IPS-18a (cell line): Measurements from ENCODE around the gene DBF4B.

Source experiments
- H3K27ac ChIP-seq: one replicate; pipeline ENCODE4 v1.5.1; 2013; ENCODE audit warnings: low read length
- H3K27me3 ChIP-seq: one replicate; pipeline ENCODE4 v1.6.1; 2013; ENCODE audit warnings: mild to moderate bottlenecking, low read length; ENCODE audit not compliant: control insufficient read depth, insufficient read depth
- H3K36me3 ChIP-seq: one replicate; pipeline ENCODE4 v1.6.1; 2013; ENCODE audit warnings: low read depth, low read length; ENCODE audit not compliant: control insufficient read depth
- H3K4me1 ChIP-seq: one replicate; pipeline ENCODE4 v1.6.1; 2013; ENCODE audit warnings: low read depth, low read length; ENCODE audit not compliant: control insufficient read depth
- H3K4me3 ChIP-seq: one replicate; pipeline ENCODE4 v1.5.1; 2013; ENCODE audit warnings: low read length
- H3K9ac ChIP-seq: one replicate; pipeline ENCODE4 v1.6.1; 2013; ENCODE audit warnings: mild to moderate bottlenecking, low read length, moderate library complexity
- H3K9me3 ChIP-seq: one replicate; pipeline ENCODE4 v1.6.1; 2013; ENCODE audit warnings: low read depth, low read length; ENCODE audit not compliant: control insufficient read depth

DBF4B gene

DNA sequence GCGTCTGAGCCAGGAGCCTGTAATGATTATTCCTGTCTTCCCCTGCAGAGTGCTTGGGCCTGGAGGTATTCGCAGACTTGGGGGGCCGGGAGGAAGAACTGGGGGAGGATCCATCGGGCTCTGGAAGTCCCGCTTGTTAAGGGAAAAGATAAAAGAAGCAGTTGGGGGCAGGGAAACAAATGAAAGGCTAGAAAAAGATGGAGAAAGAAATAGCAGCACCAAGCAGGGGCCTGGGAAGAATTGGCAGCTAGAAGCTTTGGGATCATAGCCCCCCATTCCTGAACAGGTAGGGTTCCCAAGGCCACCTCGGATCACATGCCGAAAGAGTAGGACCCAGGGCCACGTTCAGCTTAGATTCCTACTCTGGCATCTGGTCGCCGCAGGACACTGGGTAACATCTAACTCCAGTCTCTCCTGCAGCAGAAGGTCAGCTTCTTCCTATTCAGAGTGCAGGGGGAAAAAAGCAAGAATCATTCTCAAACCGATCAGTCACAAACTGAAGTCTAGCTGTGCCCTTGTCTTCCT lies 73.9 kb downstream of the DBF4B start:
- Histone ChIP-seq H3K9me3 (no peaks in the 10 kb centered on the region), H3K4me3 (no peak overlapping the region), H3K27ac (no peak overlapping the region), H3K27me3 (peaks cover under 1% of the 10 kb centered on the region), H3K36me3 (no peaks in the 10 kb centered on the region), H3K4me1 (peaks cover 17% of the 10 kb centered on the region), H3K9ac (no peak overlapping the region)

DNA sequence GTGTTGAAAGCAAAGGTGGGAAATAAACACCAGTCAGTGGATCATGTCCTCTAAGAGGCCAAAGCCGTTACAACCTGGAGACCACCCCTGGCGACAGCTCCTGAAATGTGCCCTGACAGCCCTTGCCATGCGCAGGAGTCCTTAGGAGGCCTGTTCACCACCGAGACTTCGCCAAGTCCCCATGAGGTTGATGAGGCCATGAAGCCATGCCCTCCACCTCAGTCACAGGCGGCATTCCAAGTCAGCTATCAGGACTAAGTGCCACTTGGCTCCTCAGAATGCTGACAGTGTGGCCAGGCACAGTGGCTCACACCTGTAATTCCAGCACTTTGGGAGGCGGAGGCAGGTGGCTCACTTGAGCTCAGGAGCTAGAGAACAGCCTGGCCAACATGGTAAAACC lies 77.5 kb downstream of the DBF4B start:
- Histone ChIP-seq H3K4me3 (no peak overlapping the region), H3K9me3 (no peaks in the 10 kb centered on the region), H3K27ac (no peak overlapping the region), H3K36me3 (no peaks in the 10 kb centered on the region), H3K9ac (no peak overlapping the region), H3K27me3 (no peaks in the 10 kb centered on the region), H3K4me1 (peaks cover 17% of the 10 kb centered on the region)

DNA sequence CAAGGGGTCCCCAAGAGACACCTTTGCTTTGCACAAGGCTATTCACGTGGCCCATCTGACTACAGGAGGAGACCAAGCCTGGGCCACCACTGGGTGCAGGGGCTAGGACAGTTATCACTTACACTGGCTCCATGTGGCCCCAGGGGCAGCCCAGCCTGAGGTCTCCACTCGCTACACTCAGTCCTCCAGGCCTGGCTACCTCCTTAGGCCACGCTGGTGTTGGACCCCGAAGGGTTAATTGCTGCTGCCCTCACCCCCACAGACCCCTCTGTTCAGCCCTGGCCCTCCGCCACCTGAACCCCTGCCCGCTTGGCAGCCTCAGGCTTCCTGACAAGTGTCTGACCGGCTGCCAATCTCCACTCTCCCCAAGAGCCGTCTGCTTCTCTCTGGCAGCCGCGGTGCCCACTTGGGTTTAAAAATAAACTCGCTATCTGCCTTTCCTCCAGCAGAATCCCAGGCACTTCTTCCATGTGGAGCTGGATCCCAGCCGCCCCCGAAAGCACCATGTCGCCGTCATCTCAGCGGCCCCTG lies 78.2 kb downstream of the DBF4B start:
- Histone ChIP-seq H3K4me3 (no peak overlapping the region), H3K36me3 (no peaks in the 10 kb centered on the region), H3K9me3 (no peaks in the 10 kb centered on the region), H3K9ac (no peak overlapping the region), H3K27ac (no peak overlapping the region), H3K27me3 (no peaks in the 10 kb centered on the region), H3K4me1 (peaks cover 10% of the 10 kb centered on the region)

DNA sequence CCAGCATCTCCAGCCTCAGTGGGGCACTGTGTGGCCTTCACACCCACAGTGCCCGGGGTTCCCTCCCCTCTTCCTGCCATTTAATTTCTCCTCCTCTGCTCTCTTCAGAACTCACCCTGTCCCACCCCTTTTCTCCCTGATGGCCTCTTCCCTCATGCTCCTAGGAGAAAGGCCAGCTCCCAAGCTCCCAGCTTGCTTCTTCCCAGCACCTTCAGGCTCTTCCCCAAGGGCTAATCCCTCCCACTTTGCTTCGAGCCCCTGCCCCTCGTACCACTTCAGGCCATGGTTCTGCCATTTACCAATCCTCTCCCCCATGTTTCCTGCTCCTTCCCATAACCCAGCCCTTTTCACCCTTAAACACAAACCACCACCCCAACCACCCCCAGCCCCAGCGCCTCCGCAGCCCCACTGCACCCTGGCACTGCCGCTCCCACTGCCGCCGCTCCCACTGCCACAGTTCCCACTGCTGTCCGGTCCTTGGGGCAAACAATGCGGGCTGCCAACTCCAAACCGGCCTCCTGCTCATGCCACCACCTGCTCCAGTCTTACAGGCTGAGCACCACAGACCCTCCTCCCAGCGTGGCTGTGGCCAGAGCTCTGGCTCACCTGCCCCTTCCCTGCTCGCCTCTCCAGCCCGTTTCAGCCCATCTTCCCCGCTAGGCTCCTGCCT lies 78.9 kb downstream of the DBF4B start:
- no peak overlapping the region for H3K27ac ChIP-seq
- H3K36me3 ChIP-seq = no peaks in the 10 kb centered on the region
- no peaks in the 10 kb centered on the region for H3K9me3 ChIP-seq
- H3K9ac ChIP-seq = no peak overlapping the region
- no peak overlapping the region for H3K4me3 ChIP-seq
- no peaks in the 10 kb centered on the region for H3K27me3 ChIP-seq
- peaks cover 2% of the 10 kb centered on the region for H3K4me1 ChIP-seq

DNA sequence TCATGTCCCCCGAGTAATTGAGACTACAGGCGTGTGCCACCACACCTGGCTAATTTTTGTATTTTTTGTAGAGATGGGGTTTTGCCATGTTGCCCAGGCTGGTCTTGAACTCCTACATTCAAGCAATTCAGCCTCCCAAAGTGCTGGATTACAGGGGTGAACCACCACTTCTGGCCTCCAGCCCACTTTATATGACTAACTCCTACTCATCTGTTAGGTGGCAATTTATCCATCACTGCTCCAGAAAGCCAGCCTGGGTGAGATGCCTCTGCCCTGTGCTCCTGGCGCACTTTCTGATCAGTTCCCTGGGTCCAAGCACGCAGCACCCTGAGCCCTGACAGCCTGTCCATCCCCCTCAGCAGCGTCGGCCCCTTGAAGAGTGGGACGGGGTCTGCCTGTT lies 79.7 kb downstream of the DBF4B start:
- Histone ChIP-seq H3K9me3 (no peaks in the 10 kb centered on the region), H3K27me3 (no peaks in the 10 kb centered on the region), H3K4me1 (no peaks in the 10 kb centered on the region), H3K9ac (no peak overlapping the region), H3K36me3 (no peaks in the 10 kb centered on the region), H3K4me3 (no peak overlapping the region), H3K27ac (no peak overlapping the region)

DNA sequence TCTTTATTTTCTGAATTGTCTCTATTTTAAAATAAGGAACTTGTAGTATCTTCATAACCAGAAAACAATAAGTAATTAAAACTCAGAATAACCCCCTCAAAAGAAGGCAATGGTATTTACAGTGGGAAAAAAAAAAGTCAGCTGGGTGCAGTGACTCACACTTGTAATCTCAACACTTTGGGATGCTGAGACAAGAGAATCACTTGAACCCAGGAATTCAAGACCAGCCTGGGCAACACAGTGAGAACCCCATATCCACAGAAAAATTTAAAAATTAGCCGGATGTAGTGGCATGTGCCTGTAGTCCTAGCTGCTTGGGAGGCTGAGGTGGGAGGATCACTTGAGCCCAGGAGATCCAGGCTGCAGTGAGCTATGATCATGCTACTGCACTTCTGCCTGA lies 83.8 kb downstream of the DBF4B start:
- no peaks in the 10 kb centered on the region for H3K27me3 ChIP-seq
- H3K4me3 ChIP-seq = no peak overlapping the region
- no peaks in the 10 kb centered on the region for H3K9me3 ChIP-seq
- no peak overlapping the region for H3K9ac ChIP-seq
- H3K4me1 ChIP-seq = no peaks in the 10 kb centered on the region
- H3K27ac ChIP-seq = no peak overlapping the region
- peaks cover under 1% of the 10 kb centered on the region for H3K36me3 ChIP-seq

DNA sequence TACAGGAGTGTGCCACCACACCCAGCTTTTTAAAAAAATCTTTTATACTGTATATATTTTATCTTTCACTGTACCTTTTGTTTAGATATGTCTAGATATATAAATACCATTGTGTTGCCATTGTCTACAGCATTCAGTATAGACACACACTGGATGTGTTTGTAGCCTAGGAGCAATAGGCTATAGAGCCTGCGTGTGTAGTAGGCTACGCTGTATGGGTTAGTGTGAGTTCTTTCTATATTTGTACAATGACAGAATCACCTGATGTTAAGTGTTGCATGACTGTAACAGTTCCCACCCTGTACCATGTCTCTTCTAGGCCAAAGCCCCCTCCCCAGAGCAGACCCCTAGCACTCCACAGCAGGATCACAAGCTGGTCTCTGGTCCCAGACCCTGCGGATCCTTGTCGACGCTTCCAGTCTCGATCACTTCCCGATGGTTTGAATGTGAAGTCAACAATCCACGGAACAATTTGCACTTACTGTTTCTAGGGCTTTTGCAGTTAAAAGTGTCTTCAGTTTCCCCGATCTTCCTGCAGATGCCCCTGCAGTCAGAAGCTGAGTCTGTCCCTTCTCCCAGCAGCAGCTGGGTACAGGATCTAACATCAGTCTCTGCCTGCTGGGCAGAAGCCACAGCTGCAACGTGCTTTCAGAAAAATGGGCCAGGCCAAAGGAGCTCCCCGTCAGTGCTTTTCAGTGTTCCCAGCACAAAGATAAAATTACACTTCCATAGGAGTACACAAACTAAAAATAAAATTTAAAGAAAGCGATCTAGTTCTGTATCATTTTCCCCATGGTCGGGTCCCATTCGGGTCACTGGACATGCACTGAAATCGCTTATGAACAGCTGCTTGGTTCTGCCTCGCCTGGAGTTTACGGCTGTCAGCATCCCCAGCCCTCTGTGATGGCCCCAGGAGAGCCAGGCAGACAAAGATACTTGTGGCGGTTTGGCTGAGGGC lies 85.7 kb downstream of the DBF4B start:
- H3K36me3 ChIP-seq = peaks cover 9% of the 10 kb centered on the region
- no peaks in the 10 kb centered on the region for H3K27me3 ChIP-seq
- no peak overlapping the region for H3K27ac ChIP-seq
- no peaks in the 10 kb centered on the region for H3K9me3 ChIP-seq
- H3K9ac ChIP-seq = no peak overlapping the region
- no peaks in the 10 kb centered on the region for H3K4me1 ChIP-seq
- no peak overlapping the region for H3K4me3 ChIP-seq

DNA sequence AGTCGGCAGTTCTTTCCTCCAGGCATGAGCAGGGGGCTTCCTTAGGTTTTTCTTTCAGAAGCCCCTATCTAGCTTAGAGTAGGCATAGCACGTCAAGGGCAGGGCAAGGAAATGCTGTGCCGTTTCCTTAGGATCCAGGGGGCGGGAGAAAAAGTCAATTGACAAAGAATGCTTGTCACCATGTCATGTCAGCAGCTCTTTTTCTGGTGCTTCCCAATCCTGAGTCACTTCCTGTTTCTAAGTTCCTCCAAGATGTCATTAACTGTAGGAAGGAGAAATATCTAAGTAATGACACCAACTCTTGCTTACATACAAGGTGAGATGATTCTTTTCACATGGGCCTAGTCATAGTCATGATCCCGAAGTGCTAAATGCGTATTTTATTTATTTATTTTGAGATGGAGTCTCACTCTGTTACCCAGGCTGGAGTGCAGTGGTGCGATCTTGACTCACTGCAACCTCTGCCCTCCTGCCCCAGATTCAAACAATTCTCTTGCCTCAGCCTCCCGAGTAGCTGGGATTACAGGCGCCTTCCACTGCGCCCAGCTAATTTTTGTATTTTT lies 86.5 kb downstream of the DBF4B start:
- no peak overlapping the region for H3K9ac ChIP-seq
- no peaks in the 10 kb centered on the region for H3K4me1 ChIP-seq

DNA sequence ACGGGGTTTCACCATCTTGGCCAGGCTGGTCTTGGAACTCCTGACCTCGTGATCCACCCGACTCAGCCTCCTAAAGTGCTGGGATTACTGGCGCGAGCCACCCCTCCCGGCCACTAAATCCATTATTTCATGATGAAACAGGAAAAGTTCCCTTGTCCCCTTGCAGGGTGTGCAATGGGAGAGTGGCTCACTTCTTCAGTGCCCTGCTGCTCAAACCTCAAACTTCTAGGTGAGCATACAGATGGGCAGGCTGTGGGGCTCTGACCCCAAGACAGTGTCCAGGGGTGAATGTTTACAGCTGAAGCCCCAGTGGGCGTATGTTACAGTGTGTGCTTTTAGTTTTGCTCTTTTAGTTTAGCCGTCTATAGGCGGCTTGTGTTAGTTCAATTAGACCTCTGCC lies 87.0 kb downstream of the DBF4B start:
- Histone ChIP-seq H3K4me3 (no peak overlapping the region), H3K27me3 (no peaks in the 10 kb centered on the region), H3K4me1 (no peaks in the 10 kb centered on the region), H3K9me3 (no peaks in the 10 kb centered on the region), H3K27ac (no peak overlapping the region), H3K9ac (no peak overlapping the region), H3K36me3 (peaks cover 16% of the 10 kb centered on the region)

More for the DNA sequence above, 86.5 kb downstream of the DBF4B start:
- H3K27ac ChIP-seq = no peak overlapping the region
- peaks cover 14% of the 10 kb centered on the region for H3K36me3 ChIP-seq
- no peak overlapping the region for H3K4me3 ChIP-seq
- no peaks in the 10 kb centered on the region for H3K27me3 ChIP-seq
- H3K9me3 ChIP-seq = no peaks in the 10 kb centered on the region

DNA sequence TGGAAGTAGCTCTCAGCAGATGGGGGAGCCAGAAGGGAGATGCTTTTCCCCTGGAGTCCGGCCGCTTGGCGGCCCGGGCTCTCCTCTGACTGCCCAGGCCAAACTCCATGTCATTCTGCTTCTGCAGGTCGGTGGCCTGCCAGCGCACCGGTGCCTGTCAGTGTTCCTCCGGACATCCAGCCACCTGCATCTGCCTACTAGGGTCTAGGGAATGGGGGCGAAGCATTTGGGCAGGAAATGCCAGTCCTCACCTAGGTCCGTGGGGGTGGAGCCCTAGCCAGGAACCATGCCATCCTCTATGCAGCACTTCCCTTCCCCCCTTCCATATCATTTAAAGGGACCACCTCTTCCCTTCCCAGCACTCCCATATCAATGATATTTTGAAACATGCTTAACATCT lies 87.5 kb downstream of the DBF4B start:
- H3K27me3 ChIP-seq = no peaks in the 10 kb centered on the region
- no peak overlapping the region for H3K9ac ChIP-seq
- H3K27ac ChIP-seq = no peak overlapping the region
- no peaks in the 10 kb centered on the region for H3K9me3 ChIP-seq
- H3K36me3 ChIP-seq = peaks cover 20% of the 10 kb centered on the region
- H3K4me1 ChIP-seq = no peaks in the 10 kb centered on the region
- no peak overlapping the region for H3K4me3 ChIP-seq

DNA sequence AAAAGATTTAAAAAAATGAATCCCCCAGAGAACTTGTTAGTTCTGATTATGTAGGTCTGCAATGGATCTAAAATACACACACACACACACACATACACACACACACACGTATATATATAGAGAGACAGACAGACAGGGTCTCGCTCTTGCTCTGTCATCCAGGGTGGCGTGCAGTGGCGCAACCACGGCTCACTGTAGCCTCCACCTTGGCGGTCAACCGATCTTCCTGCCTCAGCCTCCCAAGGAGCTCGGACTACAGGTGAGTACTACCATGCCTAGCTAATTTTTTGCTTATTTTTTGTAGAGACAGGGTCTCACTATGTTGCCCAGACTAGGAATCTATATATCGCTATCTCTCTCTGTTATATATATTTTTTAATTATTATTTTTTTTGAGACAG lies 88.3 kb downstream of the DBF4B start:
- Histone ChIP-seq H3K4me1 (no peaks in the 10 kb centered on the region), H3K27ac (no peak overlapping the region), H3K9me3 (no peaks in the 10 kb centered on the region), H3K36me3 (peaks cover 26% of the 10 kb centered on the region), H3K4me3 (no peak overlapping the region), H3K9ac (no peak overlapping the region), H3K27me3 (no peaks in the 10 kb centered on the region)
